WERI-Rb-1 (cell line): ENCODE measurements around the gene ABCB9.

Source experiments
- DNase-seq: peaks from one replicate; pipeline ENCODE4 v3.0.0-alpha.2; 2020
- H3K27ac ChIP-seq: fragments of 250-450 bp; sonication (Bioruptor Pico); 2 replicates; pipeline ENCODE4 v1.5.1; 2020; ENCODE audit warnings: mild to moderate bottlenecking, moderate library complexity
- H3K27me3 ChIP-seq: fragments of 250-450 bp; sonication (Bioruptor Pico); 2 replicates; pipeline ENCODE4 v1.5.1; 2021; ENCODE audit warnings: mild to moderate bottlenecking, low read depth, moderate library complexity; ENCODE audit not compliant: insufficient read depth, severe bottlenecking
- H3K36me3 ChIP-seq: fragments of 250-450 bp; sonication (Bioruptor Pico); 2 replicates; pipeline ENCODE4 v1.5.1; 2020; ENCODE audit warnings: mild to moderate bottlenecking, moderate library complexity
- H3K4me3 ChIP-seq: 2 replicates; pipeline ENCODE4 v1.5.1; 2011; ENCODE audit warnings: low read depth, mild to moderate bottlenecking, control low read depth, low read length
- H3K9me3 ChIP-seq: fragments of 250-450 bp; sonication (Bioruptor Pico); 2 replicates; pipeline ENCODE4 v1.5.1; 2021; ENCODE audit warnings: mild to moderate bottlenecking, moderate library complexity; ENCODE audit not compliant: severe bottlenecking
- TF ChIP-seq, protein P1 (sequence below): IDR thresholded peaks from 2 replicates; pipeline ENCODE4 v1.5.1; 2011; ENCODE audit warnings: low read depth, mild to moderate bottlenecking, control low read depth, inconsistent platforms, low read length

ABCB9 gene

DNA sequence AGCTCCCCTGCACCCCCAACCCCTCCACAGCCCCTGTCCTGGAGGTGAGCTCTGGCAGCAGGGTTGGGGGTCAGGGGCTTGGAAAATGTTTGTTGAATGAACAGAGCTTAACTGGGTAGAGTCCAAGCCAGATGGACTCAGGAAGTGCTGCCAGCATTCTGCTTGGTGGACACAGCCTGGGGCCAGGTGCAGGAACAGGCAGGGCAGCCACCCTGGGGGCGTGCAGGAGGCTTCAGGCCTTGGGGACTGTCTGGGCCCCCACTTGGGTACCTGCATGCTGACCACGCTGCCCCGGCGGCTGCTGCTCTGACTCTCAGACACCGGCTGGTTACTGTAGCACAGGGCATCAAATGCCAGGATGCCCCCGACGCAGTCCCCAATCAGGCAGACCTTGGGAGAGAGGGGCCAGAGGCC, 29.9 kb upstream of the ABCB9 start:
- Histone ChIP-seq H3K27me3 (no peaks in the 10 kb centered on the region), H3K9me3 (no peaks in the 10 kb centered on the region), H3K27ac (no peak overlapping the region), H3K36me3 (no peaks in the 10 kb centered on the region), H3K4me3 (no peak overlapping the region)
- TF ChIP-seq, protein P1, sequence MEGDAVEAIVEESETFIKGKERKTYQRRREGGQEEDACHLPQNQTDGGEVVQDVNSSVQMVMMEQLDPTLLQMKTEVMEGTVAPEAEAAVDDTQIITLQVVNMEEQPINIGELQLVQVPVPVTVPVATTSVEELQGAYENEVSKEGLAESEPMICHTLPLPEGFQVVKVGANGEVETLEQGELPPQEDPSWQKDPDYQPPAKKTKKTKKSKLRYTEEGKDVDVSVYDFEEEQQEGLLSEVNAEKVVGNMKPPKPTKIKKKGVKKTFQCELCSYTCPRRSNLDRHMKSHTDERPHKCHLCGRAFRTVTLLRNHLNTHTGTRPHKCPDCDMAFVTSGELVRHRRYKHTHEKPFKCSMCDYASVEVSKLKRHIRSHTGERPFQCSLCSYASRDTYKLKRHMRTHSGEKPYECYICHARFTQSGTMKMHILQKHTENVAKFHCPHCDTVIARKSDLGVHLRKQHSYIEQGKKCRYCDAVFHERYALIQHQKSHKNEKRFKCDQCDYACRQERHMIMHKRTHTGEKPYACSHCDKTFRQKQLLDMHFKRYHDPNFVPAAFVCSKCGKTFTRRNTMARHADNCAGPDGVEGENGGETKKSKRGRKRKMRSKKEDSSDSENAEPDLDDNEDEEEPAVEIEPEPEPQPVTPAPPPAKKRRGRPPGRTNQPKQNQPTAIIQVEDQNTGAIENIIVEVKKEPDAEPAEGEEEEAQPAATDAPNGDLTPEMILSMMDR, result no peak
- no peak for DNase-seq

DNA sequence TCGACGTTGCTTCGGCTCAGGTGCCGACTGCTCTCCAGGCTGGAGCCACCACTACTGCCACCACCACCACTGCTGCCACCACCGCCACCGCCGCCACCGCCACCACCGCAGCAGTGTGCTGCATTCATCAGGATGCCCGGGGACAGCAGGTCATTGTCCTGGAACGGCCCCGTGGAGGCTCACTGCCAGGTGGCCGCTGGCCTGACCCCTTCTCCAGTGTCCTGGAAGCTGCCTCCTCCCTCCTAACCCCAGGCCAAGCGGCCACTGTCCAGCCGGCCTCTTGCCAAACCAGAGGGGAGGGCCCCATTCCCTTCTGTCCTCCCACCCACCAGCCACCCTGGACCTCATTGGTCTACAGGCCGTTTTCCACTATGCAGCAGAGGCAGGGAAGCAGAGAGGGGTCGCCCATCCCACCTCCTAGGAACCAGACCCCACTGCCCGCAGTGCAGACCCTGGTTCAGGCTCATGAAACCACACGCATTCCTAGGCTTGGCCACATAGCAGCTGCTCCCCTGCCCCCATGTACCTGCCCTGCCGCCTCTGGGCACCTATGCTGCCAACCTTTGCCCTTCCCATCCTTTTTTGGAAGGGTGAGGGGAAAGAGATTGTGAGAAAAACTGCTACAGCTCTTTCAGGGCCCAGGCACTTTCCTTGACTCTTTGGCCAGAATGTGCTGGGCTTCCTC, 29.4 kb upstream of the ABCB9 start:
- Histone ChIP-seq H3K4me3 (no peak overlapping the region), H3K9me3 (no peaks in the 10 kb centered on the region), H3K27ac (no peak overlapping the region), H3K36me3 (no peaks in the 10 kb centered on the region), H3K27me3 (no peaks in the 10 kb centered on the region)
- TF ChIP-seq, protein P1, result no peak
- DNase-seq, result no peak

DNA sequence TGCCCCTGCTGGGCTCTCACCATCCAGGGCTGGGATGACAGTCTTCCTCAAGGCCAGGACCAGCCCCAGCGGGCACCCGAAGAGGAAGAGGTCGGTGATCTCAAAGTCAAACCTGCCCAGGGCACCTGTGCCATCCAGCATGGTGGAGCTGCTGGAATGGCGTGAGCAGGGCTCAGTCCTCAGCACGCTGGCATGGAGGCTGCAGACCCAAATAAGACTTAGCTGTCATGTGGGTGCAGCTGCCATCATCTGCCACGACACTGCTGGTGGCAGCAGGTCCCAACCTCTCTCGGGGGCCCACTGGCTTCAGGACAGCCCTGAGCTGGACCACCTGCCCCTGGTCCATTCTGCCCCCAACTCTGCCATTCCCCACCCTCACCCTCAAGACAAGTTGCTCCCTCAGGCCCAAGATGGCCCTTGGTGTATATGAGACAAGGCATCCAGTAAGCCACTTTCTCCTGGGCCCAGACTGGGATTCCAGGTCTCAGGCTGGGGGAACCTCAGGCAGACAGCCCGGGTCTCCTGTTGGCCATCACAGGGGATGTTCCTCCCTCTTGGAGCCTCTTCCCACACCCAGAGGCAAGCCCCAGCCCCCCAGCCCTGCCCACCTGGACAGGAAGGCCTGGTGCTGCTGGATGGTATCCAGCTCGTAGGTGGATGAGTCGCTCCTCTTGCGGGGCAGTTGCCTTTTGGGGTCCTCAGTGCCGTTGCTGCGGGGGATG, 28.7 kb upstream of the ABCB9 start:
- TF ChIP-seq, protein P1, result no peak
- DNase-seq, result no peak
- no peak overlapping the region for H3K27ac ChIP-seq
- no peaks in the 10 kb centered on the region for H3K27me3 ChIP-seq
- no peak overlapping the region for H3K4me3 ChIP-seq
- no peaks in the 10 kb centered on the region for H3K9me3 ChIP-seq
- H3K36me3 ChIP-seq, result no peaks in the 10 kb centered on the region

DNA sequence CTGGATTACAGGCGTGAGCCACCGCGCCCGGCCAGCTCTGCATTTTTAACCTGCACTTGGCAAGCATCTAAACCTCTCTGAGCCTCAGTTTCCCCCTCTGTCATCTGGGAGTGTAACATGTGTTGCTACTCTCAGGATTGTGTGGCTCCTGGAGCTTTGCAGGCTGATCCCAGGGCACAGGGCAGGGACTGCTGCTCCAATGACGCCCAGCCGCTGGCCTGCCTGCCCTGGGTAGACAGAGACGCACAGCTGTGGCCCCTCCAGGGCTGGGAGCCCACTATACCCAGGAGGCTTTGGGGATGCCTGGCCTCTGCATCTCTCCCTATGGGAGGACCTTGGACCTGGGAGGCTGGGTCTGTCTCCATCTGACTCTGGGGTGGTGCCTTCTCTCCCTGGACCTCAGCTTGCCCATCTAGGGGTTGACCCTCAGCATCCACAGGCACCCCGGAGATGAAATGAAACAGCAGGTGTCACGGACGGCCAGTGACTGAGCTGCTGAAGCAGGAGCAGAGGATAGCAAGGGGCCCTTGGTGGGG, 27.9 kb upstream of the ABCB9 start:
- H3K9me3 ChIP-seq, result no peaks in the 10 kb centered on the region
- H3K27ac ChIP-seq, result no peak overlapping the region
- DNase-seq, result no peak
- no peaks in the 10 kb centered on the region for H3K27me3 ChIP-seq
- H3K36me3 ChIP-seq, result no peaks in the 10 kb centered on the region
- no peak overlapping the region for H3K4me3 ChIP-seq
- TF ChIP-seq, protein P1, result no peak

DNA sequence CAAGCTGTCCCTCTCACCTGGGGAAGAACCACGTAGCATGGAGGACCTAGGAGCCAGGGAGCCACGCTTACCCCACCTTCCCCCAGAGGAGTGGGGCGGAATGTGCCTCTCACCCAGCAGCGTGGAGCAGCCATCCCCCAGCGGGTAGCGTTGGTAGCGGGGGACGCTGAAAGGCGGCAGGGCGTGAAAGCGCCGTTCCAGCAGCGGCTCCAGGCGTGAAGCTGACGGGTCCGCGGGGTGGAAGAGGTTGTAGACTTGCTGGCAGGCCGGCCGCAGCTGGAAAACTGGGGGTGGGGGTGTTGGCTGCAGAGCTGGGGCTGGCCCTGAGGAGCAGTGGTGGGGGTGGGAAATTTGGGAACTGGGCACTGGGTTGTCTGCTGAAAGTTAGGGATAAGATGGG, 26.1 kb upstream of the ABCB9 start:
- Histone ChIP-seq H3K4me3 (no peak overlapping the region), H3K36me3 (0 out of 2 replicates have a peak, but pooled peaks cover 2% of the 10 kb centered on the region), H3K27me3 (no peaks in the 10 kb centered on the region), H3K27ac (no peak overlapping the region), H3K9me3 (no peaks in the 10 kb centered on the region)
- no peak for DNase-seq
- TF ChIP-seq, protein P1, result no peak
